Keratinocyte (primary cell): ENCODE measurements around the gene RTBDN.

Experiments used
- CTCF ChIP-seq, 3 experiments: IDR thresholded peaks in 1 of 3; conservative IDR thresholded peaks in 1 of 3; optimal IDR thresholded peaks in 1 of 3; 2 replicates in 2 of 3; 3 replicates in 1 of 3; pipeline versions ENCODE3 to v1.5.1; 2011; ENCODE audit warnings: low read length in 3 of 3, mild to moderate bottlenecking in 3 of 3, moderate library complexity in 2 of 3, control low read depth in 1 of 3, inconsistent platforms in 1 of 3; ENCODE audit not compliant: insufficient read depth in 2 of 3; ENCODE audit errors: extremely low read depth in 1 of 3
- EZH2 ChIP-seq: IDR thresholded peaks from one replicate; pipeline ENCODE4 v1.6.1; 2012; ENCODE audit warnings: inconsistent platforms, mild to moderate bottlenecking, low read length, moderate library complexity

- peak in 1 of 3 experiments; percentile 19 for TF ChIP-seq CTCF (optimal IDR thresholded peaks at IDR 0.05 in 1 of 3, IDR thresholded peaks at IDR 0.05 in 1 of 3, conservative IDR thresholded peaks at IDR 0.05 in 1 of 3; ENCODE audit: extremely low read depth in 1 of 3, insufficient read depth in 2 of 3, low read length in 3 of 3)
- TF ChIP-seq EZH2 = no peak
Measured at GRCh38 chr19:12788682-12789097, 45.7 kb downstream of the RTBDN start.
